ENCODE results near the gene FAAP20. TPM values are rescaled to one million over a fixed set of nuclear protein-coding genes. Genes with fewer than 3 reads are reported as not detected.

The FAAP20 gene
- total RNA-seq, 1 experiment from 2014 or later = 133 TPM

DNA sequence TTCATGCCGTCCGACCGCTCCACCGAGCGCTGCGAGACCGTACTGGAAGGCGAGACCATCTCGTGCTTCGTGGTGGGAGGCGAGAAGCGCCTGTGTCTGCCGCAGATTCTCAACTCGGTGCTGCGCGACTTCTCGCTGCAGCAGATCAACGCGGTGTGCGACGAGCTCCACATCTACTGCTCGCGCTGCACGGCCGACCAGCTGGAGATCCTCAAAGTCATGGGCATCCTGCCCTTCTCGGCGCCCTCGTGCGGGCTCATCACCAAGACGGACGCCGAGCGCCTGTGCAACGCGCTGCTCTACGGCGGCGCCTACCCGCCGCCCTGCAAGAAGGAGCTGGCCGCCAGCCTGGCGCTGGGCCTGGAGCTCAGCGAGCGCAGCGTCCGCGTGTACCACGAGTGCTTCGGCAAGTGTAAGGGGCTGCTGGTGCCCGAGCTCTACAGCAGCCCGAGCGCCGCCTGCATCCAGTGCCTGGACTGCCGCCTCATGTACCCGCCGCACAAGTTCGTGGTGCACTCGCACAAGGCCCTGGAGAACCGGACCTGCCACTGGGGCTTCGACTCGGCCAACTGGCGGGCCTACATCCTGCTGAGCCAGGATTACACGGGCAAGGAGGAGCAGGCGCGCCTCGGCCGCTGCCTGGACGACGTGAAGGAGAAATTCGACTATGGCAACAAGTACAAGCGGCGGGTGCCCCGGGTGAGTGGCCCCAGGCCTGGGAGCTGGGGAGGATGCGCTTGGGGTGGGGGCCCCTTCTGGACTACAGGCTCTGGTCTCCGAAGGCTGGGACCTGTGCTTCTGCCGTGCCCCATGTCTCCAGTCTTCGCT is 34.7 kb upstream of the FAAP20 start (continued):
- no peak for TF ChIP-seq EMX1 (CRISPR knock-in tag; IDR thresholded peaks at IDR 0.05)
- TF ChIP-seq ZNF219 (CRISPR knock-in tag; IDR thresholded peaks at IDR 0.05; ENCODE audit: borderline replicate concordance) = no peak
- TF ChIP-seq SP1 (CRISPR knock-in tag; conservative IDR thresholded peaks at IDR 0.05) = no peak
- TF ChIP-seq PRRX2 (CRISPR knock-in tag; IDR thresholded peaks at IDR 0.05) = no peak
- no peak for TF ChIP-seq NR2C2 (CRISPR knock-in tag; IDR thresholded peaks at IDR 0.05)
- no peak for TF ChIP-seq E2F1 (CRISPR knock-in tag; IDR thresholded peaks at IDR 0.05)
- TF ChIP-seq IRF2 (CRISPR knock-in tag; IDR thresholded peaks at IDR 0.05; ENCODE audit: borderline replicate concordance, low read depth) = no peak
- no peak for TF ChIP-seq NFATC4 (CRISPR knock-in tag; IDR thresholded peaks at IDR 0.05)
- no peak for TF ChIP-seq RORB (CRISPR knock-in tag; IDR thresholded peaks at IDR 0.05)
- TF ChIP-seq NFYB (CRISPR knock-in tag; conservative IDR thresholded peaks at IDR 0.05; ENCODE audit: low read depth) = no peak
- no peak for TF ChIP-seq ZNF416 (CRISPR knock-in tag; IDR thresholded peaks at IDR 0.05)
- TF ChIP-seq GRHL2 (CRISPR knock-in tag; IDR thresholded peaks at IDR 0.05; ENCODE audit: insufficient replicate concordance, severe bottlenecking) = no peak
- TF ChIP-seq, protein P1, sequence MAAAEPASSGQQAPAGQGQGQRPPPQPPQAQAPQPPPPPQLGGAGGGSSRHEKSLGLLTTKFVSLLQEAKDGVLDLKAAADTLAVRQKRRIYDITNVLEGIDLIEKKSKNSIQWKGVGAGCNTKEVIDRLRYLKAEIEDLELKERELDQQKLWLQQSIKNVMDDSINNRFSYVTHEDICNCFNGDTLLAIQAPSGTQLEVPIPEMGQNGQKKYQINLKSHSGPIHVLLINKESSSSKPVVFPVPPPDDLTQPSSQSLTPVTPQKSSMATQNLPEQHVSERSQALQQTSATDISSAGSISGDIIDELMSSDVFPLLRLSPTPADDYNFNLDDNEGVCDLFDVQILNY (CRISPR knock-in tag; IDR thresholded peaks at IDR 0.05) = peak; percentile 48; the same call in 1 of the 2 replicates
- peak; percentile 36 for TF ChIP-seq MAX (CRISPR knock-in tag; IDR thresholded peaks at IDR 0.05)
- no peak for TF ChIP-seq TP53 (CRISPR knock-in tag; IDR thresholded peaks at IDR 0.05)
- 0 out of 2 replicates have a peak, but pooled peaks have one; percentile 59 for TF ChIP-seq MYBL2 (CRISPR knock-in tag; IDR thresholded peaks at IDR 0.05)
- TF ChIP-seq, protein P2, sequence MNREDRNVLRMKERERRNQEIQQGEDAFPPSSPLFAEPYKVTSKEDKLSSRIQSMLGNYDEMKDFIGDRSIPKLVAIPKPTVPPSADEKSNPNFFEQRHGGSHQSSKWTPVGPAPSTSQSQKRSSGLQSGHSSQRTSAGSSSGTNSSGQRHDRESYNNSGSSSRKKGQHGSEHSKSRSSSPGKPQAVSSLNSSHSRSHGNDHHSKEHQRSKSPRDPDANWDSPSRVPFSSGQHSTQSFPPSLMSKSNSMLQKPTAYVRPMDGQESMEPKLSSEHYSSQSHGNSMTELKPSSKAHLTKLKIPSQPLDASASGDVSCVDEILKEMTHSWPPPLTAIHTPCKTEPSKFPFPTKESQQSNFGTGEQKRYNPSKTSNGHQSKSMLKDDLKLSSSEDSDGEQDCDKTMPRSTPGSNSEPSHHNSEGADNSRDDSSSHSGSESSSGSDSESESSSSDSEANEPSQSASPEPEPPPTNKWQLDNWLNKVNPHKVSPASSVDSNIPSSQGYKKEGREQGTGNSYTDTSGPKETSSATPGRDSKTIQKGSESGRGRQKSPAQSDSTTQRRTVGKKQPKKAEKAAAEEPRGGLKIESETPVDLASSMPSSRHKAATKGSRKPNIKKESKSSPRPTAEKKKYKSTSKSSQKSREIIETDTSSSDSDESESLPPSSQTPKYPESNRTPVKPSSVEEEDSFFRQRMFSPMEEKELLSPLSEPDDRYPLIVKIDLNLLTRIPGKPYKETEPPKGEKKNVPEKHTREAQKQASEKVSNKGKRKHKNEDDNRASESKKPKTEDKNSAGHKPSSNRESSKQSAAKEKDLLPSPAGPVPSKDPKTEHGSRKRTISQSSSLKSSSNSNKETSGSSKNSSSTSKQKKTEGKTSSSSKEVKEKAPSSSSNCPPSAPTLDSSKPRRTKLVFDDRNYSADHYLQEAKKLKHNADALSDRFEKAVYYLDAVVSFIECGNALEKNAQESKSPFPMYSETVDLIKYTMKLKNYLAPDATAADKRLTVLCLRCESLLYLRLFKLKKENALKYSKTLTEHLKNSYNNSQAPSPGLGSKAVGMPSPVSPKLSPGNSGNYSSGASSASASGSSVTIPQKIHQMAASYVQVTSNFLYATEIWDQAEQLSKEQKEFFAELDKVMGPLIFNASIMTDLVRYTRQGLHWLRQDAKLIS (CRISPR knock-in tag; IDR thresholded peaks at IDR 0.05; ENCODE audit: borderline replicate concordance) = no peak
- TF ChIP-seq, protein P3, sequence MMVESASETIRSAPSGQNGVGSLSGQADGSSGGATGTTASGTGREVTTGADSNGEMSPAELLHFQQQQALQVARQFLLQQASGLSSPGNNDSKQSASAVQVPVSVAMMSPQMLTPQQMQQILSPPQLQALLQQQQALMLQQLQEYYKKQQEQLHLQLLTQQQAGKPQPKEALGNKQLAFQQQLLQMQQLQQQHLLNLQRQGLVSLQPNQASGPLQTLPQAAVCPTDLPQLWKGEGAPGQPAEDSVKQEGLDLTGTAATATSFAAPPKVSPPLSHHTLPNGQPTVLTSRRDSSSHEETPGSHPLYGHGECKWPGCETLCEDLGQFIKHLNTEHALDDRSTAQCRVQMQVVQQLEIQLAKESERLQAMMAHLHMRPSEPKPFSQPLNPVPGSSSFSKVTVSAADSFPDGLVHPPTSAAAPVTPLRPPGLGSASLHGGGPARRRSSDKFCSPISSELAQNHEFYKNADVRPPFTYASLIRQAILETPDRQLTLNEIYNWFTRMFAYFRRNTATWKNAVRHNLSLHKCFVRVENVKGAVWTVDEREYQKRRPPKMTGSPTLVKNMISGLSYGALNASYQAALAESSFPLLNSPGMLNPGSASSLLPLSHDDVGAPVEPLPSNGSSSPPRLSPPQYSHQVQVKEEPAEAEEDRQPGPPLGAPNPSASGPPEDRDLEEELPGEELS (CRISPR knock-in tag; IDR thresholded peaks at IDR 0.05) = no peak; the same call in 1 of the 2 replicates
- TF ChIP-seq, protein P4, sequence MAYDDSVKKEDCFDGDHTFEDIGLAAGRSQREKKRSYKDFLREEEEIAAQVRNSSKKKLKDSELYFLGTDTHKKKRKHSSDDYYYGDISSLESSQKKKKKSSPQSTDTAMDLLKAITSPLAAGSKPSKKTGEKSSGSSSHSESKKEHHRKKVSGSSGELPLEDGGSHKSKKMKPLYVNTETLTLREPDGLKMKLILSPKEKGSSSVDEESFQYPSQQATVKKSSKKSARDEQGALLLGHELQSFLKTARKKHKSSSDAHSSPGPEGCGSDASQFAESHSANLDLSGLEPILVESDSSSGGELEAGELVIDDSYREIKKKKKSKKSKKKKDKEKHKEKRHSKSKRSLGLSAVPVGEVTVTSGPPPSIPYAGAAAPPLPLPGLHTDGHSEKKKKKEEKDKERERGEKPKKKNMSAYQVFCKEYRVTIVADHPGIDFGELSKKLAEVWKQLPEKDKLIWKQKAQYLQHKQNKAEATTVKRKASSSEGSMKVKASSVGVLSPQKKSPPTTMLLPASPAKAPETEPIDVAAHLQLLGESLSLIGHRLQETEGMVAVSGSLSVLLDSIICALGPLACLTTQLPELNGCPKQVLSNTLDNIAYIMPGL (CRISPR knock-in tag; IDR thresholded peaks at IDR 0.05) = peak; percentile 46; the same call in 1 of the 2 replicates
- TF ChIP-seq, protein P5, sequence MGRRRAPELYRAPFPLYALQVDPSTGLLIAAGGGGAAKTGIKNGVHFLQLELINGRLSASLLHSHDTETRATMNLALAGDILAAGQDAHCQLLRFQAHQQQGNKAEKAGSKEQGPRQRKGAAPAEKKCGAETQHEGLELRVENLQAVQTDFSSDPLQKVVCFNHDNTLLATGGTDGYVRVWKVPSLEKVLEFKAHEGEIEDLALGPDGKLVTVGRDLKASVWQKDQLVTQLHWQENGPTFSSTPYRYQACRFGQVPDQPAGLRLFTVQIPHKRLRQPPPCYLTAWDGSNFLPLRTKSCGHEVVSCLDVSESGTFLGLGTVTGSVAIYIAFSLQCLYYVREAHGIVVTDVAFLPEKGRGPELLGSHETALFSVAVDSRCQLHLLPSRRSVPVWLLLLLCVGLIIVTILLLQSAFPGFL (CRISPR knock-in tag; IDR thresholded peaks at IDR 0.05; ENCODE audit: borderline replicate concordance) = no peak
- peak; percentile 51; the same call in 1 of the 2 replicates for TF ChIP-seq CREB1 (CRISPR knock-in tag; IDR thresholded peaks at IDR 0.05)
- no peak for TF ChIP-seq E2F4 (CRISPR knock-in tag; IDR thresholded peaks at IDR 0.05; ENCODE audit: borderline replicate concordance, low read depth)
- TF ChIP-seq, protein P6, sequence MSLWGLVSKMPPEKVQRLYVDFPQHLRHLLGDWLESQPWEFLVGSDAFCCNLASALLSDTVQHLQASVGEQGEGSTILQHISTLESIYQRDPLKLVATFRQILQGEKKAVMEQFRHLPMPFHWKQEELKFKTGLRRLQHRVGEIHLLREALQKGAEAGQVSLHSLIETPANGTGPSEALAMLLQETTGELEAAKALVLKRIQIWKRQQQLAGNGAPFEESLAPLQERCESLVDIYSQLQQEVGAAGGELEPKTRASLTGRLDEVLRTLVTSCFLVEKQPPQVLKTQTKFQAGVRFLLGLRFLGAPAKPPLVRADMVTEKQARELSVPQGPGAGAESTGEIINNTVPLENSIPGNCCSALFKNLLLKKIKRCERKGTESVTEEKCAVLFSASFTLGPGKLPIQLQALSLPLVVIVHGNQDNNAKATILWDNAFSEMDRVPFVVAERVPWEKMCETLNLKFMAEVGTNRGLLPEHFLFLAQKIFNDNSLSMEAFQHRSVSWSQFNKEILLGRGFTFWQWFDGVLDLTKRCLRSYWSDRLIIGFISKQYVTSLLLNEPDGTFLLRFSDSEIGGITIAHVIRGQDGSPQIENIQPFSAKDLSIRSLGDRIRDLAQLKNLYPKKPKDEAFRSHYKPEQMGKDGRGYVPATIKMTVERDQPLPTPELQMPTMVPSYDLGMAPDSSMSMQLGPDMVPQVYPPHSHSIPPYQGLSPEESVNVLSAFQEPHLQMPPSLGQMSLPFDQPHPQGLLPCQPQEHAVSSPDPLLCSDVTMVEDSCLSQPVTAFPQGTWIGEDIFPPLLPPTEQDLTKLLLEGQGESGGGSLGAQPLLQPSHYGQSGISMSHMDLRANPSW (CRISPR knock-in tag; conservative IDR thresholded peaks at IDR 0.05; ENCODE audit: low read depth) = no peak

All from WTC11 (cell line).